Measurements from ENCODE around the gene VAV1.

VAV1 gene

GRCh38 chr19:6772028-6772865 lies at the start of gene VAV1:
VAV1 (plus strand) TSS chr19:6772708; CDS start chr19:6772808, 100 bp downstream.
- peak; percentile 74 for DNase-seq

GRCh38 chr19:6723108-6723618 lies 49.3 kb upstream of the VAV1 start:
- no peak for DNase-seq

GRCh38 chr19:6723738-6724137 lies 48.8 kb upstream of the VAV1 start:
- DNase-seq, result no peak

- DNase-seq, result no peak
Measured at GRCh38 chr19:6724631-6725492, 47.6 kb upstream of the VAV1 start.

- DNase-seq, result no peak
Measured at GRCh38 chr19:6725513-6726231, 46.8 kb upstream of the VAV1 start.

GRCh38 chr19:6728346-6728745 lies 44.2 kb upstream of the VAV1 start:
- DNase-seq, result no peak

- DNase-seq, result no peak
Measured at GRCh38 chr19:6729573-6730152, 42.8 kb upstream of the VAV1 start.

- peak; percentile 59 for DNase-seq
Measured at GRCh38 chr19:6730153-6730804, 42.2 kb upstream of the VAV1 start.

- DNase-seq, result no peak
Measured at GRCh38 chr19:6730941-6731670, 41.4 kb upstream of the VAV1 start.

- DNase-seq, result no peak
Measured at GRCh38 chr19:6731822-6732221, 40.7 kb upstream of the VAV1 start.

GRCh38 chr19:6732803-6733337 lies 39.6 kb upstream of the VAV1 start:
- no peak for DNase-seq

- DNase-seq, result no peak
Measured at GRCh38 chr19:6733338-6734095, 39.0 kb upstream of the VAV1 start.

GRCh38 chr19:6734096-6734696 lies 38.3 kb upstream of the VAV1 start:
- no peak for DNase-seq

GRCh38 chr19:6735181-6735911 lies 37.2 kb upstream of the VAV1 start:
- DNase-seq, result no peak

- DNase-seq, result peak; percentile 65
Measured at GRCh38 chr19:6736169-6736916, 36.2 kb upstream of the VAV1 start.

GRCh38 chr19:6736917-6737283 lies 35.6 kb upstream of the VAV1 start:
- DNase-seq, result peak; percentile 38

GRCh38 chr19:6737284-6737872 lies 35.1 kb upstream of the VAV1 start, which contains the start of gene GPR108:
GPR108 (minus strand) TSS chr19:6737580; CDS start chr19:6737576, 4 bp downstream.
- peak; percentile 99 for DNase-seq
